NCI-H128 (cell line): ENCODE data around the gene OSCP1.

Experiments used
- DNase-seq: peaks from one replicate; lab custom pipeline; 2025; ENCODE audit not compliant: unreplicated experiment; lab: John Stamatoyannopoulos, UW

Gene OSCP1

GRCh38 chr1:36406440-36406839, 43.8 kb downstream of the OSCP1 start:
- DNase-seq: no peak

GRCh38 chr1:36402504-36402890, 47.8 kb downstream of the OSCP1 start:
- no peak for DNase-seq

DNA sequence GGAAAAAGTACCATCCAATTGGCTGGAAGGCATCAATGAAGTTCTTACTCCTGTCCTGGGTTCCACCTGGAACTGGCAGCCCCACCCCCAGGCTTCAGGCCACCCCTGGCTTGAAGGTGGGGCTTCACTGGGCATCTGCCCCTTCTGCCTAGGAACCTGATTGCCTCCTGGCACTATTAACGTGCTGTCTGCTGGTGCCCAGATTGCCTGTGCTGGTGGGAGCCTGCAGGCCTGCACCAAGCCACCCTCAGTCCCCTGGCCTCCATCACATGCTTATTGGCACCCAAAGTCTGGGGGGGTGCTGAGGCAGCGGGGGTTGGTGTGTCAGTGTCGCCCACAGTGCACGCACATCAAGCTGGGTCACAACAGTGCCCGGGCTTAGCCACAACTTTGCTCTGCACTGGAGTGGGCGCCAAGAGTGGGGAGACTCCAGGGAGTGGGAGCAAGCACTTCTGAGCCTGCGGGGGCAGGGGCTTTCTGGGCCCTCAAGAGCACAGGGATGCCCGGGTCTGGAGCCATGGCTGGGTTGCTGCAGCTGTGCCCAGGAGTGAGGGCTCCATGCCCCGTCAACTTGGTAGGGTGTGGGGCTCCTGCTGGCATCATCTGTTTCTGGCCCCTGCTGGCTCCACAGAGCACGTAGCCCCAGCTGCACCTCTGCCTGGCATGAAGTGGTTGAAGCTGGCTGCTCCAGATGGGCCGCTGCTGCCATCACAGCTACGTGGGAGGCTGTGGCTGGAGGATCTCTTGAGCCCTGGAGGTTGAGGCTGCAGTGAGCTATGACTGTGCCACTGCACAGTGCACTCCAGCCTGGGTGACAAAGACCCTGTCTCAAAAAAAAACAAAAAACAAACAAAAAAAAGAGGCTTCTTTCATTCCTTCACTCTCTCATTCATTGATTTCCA, 48.4 kb downstream of the OSCP1 start:
- no peak for DNase-seq

GRCh38 chr1:36400825-36401601, 49.2 kb downstream of the OSCP1 start:
- DNase-seq: no peak

GRCh38 chr1:36400514-36400824, 49.8 kb downstream of the OSCP1 start:
- no peak for DNase-seq

DNA sequence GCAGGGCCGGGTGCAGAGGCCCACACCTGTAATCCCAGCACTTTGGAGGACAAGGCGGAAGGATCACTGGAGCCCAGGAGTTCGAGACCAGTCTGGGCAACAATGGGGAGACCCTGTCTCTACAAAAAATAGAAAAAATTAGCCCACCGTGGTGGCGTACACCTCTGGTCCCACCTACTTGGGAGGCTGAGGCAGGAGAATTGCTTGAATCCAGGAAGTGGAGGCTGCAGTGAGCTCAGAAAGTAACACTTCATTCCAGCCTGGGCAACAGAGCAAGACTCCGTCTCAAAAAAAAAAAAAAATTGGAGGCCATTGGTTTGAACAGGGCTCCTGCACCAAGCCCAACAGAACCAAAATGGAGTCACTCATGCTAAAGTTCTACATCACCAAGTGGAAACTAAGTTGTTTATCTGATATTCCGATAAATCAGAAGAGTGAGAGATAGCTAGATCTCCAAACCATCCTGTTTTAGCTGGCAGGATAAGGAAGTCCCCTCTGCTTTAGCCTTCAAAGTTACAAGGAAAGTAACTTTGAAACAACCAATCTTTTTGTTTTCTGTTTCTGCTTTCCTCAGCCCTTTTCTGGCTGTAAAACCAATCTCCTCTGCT, 51.8 kb downstream of the OSCP1 start:
- no peak for DNase-seq

GRCh38 chr1:36397378-36398230, 52.6 kb downstream of the OSCP1 start, which contains the start of gene LSM10:
TSS of gene LSM10 (minus strand) at chr1:36397908. CDS start at chr1:36394129, 3,779 bp downstream.
- peak; percentile 77 for DNase-seq

- no peak for DNase-seq
These were observed 53.2 kb downstream of the OSCP1 start for GRCh38 chr1:36397083-36397377.

DNA sequence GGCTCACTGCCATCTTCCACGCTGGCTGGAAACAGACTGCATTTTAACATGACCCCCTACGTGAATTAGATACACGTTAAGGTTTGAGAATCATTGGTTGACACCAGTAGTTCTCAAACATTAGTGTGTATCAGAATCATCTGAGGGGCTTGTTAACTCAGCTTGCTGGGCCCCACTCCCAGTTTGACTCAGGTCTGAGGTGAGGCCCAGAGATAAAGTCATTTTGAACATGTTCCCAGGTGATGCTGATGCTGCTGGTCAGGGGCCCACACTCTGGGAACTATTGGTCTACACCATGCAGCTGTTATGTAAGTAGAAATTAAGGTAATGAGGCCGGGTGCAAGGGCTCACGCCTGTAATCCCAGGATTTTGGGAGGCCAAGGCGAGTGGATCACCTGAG, 53.9 kb downstream of the OSCP1 start:
- DNase-seq: no peak

DNA sequence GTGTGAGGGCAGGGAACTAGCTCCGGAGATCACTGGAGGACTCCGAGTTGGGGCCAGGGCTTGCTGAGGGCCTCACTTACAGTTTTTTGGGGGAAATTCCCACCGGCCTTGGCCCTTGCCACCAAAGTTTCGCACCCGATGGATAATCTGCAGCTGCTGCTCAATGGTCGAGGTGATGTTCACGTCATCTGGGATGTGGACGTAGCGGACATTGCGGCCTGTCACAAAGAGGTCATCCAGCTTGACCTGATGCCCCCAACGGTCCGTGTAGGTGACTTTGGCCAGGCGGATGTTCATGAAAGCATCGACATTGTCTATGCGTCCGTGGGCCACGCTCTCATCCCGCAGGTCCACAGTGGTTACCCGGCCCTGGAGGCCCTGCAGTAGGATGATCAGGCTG, 56.6 kb downstream of the OSCP1 start:
- no peak for DNase-seq

GRCh38 chr1:36392836-36393235, 57.4 kb downstream of the OSCP1 start:
- DNase-seq: no peak

DNA sequence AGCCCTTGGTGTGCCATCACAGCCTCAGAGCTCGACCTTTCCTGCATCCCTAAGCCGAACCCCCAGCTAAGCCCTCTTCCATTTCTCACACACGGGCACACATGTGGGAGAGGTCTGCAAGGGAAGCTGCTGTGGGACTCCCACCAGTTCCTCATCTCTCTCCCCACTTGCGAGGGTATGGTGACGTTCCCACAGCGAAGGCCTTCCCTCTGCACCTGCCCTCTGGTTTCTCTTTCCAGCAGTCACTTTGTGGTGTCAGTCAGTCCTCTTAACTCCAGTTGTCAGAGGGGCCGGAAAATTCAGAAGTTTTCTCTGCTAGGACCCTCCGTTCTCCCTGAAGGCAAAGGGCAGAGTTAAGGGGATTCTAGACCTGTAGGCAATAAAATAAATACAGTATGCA, 59.0 kb downstream of the OSCP1 start:
- DNase-seq: no peak

GRCh38 chr1:36390411-36390810, 59.8 kb downstream of the OSCP1 start:
- DNase-seq: no peak

DNA sequence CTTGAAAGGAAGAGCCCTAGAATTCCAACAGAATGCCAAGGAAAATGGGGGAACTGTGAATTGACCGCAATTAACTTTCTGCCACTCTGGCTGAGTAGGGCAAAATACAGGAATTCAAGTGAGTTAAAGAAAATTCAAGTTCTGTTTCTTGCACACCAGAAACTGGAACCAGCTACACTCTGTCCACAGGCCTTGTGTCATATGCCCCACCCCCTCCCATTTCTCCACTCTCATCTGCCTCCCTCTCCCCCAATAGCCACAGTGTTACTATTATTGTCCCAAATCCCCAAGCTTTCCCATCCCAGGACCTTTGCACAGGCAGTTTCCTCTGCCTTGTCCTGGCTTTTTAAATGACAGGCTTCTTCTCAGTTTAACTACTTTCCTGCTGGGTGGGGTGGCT, 60.3 kb downstream of the OSCP1 start:
- no peak for DNase-seq

DNA sequence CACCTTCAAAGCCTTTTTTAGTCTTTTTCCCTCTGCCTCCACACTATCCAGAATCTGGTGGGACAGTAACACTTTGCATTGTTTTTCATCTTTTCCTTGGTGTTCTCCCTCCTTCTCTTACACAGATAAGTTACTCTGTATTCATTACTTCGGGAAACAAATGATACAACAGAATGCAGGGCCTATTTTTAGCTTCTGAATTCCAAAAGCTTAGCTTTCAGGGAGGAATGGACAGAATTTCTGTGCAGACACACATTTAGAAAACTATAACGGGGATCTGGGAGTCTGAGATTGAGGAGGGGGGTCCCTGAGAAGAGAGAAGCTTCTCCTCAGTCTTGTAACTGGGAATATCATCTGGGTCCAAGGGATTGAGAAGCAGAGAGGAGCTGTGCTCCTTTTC, 61.0 kb downstream of the OSCP1 start:
- no peak for DNase-seq

DNA sequence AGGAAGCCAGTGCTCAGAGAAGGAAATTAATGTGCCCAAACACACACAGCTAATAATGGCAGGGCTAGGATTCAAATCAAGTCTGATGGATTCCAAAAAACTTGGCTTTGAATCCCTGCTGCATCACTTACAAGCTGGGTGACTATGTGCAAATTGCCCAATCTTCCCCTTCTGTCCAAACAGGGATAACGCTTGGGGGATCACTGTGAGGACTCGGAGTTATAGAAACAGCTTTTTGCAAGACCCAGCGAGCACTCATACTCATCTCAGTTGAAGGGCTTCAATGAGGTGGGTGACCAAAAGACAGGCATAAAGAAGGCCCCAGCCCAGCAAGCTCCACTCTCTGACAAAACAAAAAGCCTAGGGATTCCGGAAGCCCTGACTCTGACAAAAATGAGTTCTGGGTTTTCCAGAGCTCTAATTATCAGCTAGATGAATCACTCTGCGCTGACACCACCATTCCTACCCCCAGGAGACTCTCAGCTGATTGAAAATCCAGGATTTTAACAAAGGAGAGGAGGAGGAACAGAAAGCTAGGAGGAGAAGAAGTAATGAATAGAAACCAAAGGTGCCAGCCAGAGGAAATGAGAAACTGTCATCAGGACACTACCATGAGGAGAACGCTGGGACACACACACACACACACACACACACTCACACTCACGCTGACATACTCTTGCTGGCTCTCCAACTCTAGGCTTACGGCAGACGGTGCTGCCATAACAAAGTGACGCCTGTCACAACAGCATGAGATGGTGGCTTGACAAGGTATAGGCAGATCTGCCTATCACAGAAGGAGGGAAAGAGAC, 62.9 kb downstream of the OSCP1 start:
- no peak for DNase-seq

DNA sequence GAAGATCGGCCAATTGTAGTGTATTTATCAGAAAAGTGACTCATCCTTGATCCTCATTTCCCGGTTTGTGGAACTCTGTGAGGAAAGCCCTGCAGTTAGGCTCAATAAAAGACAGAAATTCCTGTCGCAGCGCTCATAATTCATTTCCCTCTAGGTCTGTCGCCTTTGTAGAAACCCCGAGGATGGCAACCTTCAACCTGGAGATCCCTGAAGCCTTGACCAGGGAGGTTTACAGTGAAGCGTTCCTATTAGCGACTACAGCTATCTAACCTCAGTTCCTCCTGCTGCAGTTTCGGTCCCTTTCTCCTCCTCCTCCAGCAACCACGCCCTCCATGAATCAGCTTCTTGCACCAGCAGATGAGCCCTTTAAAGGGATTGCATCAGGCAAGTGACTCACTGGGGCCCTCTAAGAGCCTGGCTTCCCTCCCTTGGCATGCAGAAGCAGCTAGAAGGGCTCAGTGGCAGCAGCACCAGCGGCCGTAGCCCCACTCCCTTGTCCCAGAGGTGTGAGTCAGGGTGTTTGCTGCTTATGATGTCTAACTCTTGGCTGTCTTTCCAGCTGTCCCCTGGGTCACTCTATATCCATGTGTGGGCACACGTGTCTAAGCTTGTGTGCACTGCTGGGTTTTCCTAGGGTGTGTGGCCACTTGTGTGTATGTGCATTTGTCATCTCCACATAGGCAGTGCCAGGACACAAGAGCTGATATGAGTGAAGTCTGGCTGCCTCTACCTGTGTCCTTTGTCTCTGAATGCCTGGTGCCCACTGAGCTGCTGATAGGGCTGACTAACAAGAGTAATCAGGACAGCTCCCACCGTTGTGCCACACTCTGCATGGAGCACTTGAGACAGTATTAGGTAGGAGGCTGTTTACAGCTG, 63.7 kb downstream of the OSCP1 start:
- DNase-seq: peak; percentile 42

GRCh38 chr1:36385410-36386264, 64.6 kb downstream of the OSCP1 start, which contains the start of gene STK40:
TSS of gene STK40 (minus strand) at chr1:36385924. CDS start at chr1:36361332, 24,592 bp downstream.
- peak; percentile 99 for DNase-seq
